ENCODE measurements around the gene NANOS3.
"Not testable (repeated sequence)": the region's sequence is repeated elsewhere in the genome, so short reads cannot be mapped to it uniquely, and the experiment has no call there.

Gene NANOS3

DNA sequence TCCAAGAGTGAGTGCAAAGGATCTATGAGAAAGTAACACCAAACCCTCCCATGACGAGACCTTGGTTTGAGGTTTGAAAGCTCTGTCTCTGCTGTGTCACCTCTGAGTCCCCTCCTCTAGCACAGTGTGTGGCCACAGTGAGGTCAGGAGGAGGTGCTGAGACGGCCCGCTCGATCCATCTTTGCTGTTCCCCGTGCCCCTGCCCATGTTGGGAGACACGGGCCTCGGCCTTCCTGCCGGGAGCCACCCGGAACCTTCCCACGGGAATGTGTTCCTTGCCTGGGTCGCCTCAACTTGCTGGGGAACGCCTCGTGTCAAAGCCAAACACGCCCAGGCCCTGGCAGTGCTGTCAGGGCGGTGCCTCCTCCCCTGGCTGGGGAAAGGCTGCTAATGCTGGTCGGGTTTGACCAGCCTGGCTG, 10.1 kb downstream of the NANOS3 start:
- DNase-seq: no peak

GRCh38 chr19:13887517-13887916, 10.6 kb downstream of the NANOS3 start:
- no peak for DNase-seq

- DNase-seq: no peak
Observed at GRCh38 chr19:13888281-13888680, 11.3 kb downstream of the NANOS3 start.

GRCh38 chr19:13890136-13890535, 13.2 kb downstream of the NANOS3 start:
- no peak for DNase-seq

DNA sequence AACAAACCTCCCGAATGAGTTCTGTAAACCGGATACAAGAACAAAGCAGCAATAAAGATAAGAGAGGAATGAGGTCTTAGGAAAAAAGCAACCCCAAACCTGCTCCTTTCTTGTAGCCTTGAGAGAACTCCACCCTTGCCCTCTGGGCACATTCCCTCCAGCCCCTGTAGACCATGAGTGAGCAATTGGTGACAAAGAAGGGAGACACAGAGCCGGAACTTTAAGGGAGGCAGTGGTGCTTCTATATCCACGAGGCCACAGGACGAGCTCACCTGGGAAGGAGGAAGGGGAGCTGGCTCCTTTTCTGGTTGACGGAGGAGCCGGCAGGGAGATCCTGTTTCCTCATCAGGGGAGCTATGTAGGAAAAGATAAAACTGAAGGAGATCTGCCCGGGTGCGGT, 15.9 kb downstream of the NANOS3 start:
- no peak for DNase-seq

DNA sequence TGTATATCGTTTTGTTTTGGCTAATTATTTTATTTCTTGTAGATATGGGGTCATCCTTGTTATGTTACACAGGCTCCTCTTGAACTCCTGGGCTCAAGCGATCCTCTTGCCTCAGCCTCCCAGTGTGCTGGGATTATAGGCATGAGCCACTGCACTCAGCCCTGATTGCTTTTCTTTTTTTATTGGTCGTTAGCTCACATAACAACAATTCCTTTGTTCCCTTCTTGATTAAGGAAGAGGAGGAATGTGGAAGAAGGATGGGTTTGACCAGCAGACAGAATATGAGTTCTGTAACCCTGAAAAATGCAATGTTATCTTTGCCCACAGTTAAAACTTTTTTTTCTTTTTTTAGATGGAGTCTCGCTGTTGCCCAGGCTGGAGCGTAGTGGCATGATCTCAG, 17.6 kb downstream of the NANOS3 start:
- no peak for DNase-seq

- DNase-seq: no peak
Observed at GRCh38 chr19:13896227-13896626, 19.3 kb downstream of the NANOS3 start.

DNA sequence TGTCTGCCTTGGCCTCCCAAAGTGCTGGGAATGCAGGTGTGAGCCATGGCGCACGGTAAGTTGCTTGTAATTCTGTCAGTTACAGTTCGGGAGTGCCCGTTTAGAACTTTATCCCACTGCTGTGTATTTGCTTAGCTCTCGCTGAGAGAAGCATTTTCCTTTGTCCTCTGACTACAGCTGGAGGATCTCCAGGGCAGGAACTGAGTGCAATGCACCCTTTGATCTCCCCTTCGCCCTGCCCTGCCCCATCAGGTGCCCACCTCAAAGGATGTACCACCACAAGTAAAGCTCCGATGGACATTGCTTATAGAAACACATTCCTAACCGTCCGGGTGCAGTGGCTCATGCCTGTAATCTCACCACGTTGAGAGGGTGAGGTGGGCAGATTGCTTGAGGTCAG, 22.5 kb downstream of the NANOS3 start:
- no peak for DNase-seq

- no peak for DNase-seq
Observed at GRCh38 chr19:13899912-13900584, 23.1 kb downstream of the NANOS3 start.

GRCh38 chr19:13902993-13903555, 26.1 kb downstream of the NANOS3 start:
- DNase-seq: no peak

GRCh38 chr19:13905634-13906520, 28.9 kb downstream of the NANOS3 start, which contains the start of the genes BRME1 and CC2D1A:
BRME1 (minus strand) TSS chr19:13906117; CDS start chr19:13904892, 1,225 bp downstream.
CC2D1A (plus strand) TSS chr19:13906201; CDS start chr19:13906442, 241 bp downstream.
- DNase-seq: peak; percentile 47

DNA sequence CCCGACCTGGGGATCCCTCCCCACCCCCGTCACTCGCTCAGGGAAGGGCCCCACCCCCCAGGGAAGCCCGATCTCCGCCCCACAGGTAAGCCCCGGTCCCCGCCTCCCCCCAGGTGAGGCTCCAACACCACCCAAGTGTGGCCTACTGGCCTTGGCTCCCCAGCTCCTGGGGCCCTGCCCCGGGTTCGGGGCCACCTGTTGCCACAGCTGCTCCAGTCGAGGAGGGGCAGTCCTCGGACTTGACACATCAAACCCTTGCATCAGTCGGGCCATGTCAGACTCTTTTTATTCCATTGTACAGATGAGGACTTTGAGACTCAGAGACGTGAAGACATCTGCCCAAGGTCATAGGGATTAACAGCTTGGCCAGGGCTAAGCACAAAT, 29.6 kb downstream of the NANOS3 start:
- DNase-seq: no peak

GRCh38 chr19:13906910-13907309, 30.0 kb downstream of the NANOS3 start:
- DNase-seq: no peak

DNA sequence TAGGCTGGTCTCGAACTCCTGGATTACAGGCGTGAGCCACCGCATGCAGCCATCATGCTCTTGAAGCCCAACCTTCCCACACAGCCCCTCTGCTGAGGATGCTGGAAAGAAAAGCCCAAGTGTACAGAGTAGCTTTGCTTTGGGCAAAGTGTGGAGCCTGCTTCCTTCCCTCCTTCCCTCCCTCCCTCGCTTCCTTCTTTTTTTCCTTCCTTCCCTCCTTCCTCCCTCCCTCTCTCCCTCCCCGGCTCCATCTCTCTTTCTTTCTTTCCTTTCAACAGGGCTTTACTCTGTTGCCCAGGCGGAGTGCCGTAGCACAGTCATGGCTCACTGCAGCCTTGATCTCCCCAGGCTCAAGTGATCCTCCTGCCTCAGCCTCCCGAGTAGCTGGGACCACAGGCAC, 31.7 kb downstream of the NANOS3 start:
- DNase-seq: no peak

DNA sequence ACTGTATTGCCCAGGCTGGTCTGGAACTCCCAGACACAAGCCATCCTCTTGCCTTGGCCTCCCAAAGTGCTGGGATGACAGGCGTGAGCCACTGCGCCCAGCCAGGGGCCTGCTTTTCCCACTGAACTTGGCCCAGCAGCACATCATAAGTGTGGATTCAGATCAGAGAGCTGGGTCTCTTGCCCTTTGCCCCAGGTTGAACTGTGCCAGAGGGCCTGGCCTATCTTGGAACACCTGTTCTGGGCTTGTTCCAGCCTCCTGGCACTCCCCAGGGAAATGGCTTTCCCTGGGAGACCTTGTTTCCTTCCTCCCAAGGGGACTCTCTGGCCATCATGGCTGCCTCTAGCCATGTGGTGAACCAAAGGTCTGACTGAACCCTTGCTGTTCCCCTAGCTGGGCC, 32.5 kb downstream of the NANOS3 start:
- DNase-seq: no peak

GRCh38 chr19:13913352-13913751, 36.4 kb downstream of the NANOS3 start:
- no peak for DNase-seq

GRCh38 chr19:13914777-13915176, 37.8 kb downstream of the NANOS3 start:
- DNase-seq: no peak

DNA sequence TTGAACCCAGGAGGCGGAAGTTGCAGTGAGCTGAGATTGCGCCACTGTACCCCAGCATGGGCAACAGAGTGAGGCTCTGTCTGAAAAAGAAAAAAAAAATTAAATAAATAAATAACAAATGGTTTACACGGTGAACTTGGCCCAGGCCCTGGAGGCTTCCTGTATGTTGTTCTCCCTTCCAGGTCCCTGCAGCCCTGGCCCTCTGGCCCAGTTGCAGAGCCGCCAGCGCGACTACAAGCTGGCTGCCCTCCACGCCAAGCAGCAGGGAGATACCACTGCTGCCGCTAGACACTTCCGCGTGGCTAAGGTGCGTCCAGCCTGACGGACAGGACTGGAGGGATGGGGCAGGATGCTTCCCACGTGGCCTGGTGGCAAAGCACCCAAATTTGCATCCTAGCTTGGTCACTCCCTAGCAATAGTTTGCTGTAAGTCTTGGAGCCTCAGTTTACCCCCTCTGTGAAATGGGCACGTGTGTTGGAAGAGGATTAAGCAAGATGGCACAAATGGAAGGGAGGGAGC, 41.0 kb downstream of the NANOS3 start:
- DNase-seq: no peak

GRCh38 chr19:13918726-13919411, 41.9 kb downstream of the NANOS3 start:
- DNase-seq: no peak

DNA sequence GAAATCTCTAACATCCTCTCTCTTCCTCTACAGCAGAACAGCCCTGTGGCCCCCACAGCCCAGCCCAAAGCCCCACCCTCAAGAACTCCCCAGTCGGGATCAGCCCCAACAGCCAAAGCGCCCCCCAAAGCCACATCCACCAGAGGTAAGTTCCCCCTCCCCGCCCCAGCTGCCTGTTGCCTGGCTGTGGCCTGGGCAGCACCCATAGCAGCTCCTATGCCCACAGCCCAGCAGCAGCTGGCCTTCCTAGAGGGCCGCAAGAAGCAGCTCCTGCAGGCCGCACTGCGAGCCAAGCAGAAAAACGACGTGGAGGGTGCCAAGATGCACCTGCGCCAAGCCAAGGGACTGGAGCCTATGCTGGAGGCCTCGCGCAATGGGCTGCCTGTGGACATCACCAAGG, 43.6 kb downstream of the NANOS3 start:
- DNase-seq: no peak

DNA sequence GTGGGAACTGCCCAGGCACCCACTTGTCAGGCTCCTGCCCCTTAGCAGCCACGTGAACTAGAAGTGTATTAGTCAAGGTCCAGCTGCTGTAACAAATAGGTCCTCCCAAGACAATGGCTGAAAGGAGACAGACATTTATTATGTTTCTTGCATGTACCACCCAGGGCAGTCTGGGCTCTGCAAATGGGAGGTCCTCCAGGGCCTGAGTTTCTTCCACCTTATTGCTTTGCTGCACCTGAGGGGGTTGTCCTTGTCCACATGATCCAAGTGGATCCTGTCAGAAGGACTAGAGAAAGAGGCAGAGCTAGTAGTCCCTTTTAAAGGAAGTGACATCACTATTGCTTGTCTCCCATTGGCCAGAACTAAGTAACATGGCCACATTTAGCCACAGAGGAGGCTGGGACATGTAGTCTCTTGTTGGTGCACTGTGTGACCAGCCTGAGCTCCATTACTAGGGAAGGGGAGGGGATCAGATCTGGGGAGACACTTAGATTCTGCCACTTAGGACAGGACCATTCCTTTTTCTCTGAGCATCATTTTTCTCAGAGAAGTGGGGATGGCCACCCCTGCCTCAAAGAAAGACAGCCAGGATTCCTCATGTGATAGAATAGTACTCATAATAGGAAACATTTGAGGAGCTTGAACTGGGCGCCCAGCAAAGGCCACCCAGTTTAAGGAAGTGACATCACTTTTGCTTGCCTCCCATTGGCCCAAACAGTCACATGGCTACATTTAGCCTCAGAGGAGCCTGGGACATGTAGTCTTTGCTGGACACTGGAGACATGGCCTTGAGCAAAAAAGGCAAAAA, 44.2 kb downstream of the NANOS3 start:
- DNase-seq: no peak

- not testable (repeated sequence) for DNase-seq
Observed at GRCh38 chr19:13922118-13922517, 45.2 kb downstream of the NANOS3 start.

Measured in amniotic stem cell (primary cell).